Activated CD4-positive, alpha-beta T cell treated with anti-CD3 and anti-CD28 coated beads for 1 hour (primary cell): ENCODE results near the gene RNF169.

Source experiments
- DNase-seq: peaks from one replicate; pipeline ENCODE4 v3.0.0-alpha.2; 2020

RNF169 gene

GRCh38 chr11:74748211-74749126 is at the start of gene RNF169:
Gene RNF169, plus strand, starts transcription at chr11:74748849. Its CDS starts 32 bp downstream, at chr11:74748881.
- DNase-seq = peak; percentile 78

GRCh38 chr11:74699615-74700396 is 48.8 kb upstream of the RNF169 start:
- DNase-seq = no peak

- DNase-seq = no peak
Measured at GRCh38 chr11:74701351-74701750, 47.3 kb upstream of the RNF169 start.

GRCh38 chr11:74702383-74703007 is 46.2 kb upstream of the RNF169 start:
- DNase-seq = peak; percentile 31

- DNase-seq = no peak
Measured at GRCh38 chr11:74703211-74703610, 45.4 kb upstream of the RNF169 start.

GRCh38 chr11:74707182-74707581 is 41.5 kb upstream of the RNF169 start:
- no peak for DNase-seq

GRCh38 chr11:74707602-74708510 is 40.8 kb upstream of the RNF169 start:
- DNase-seq = no peak

- no peak for DNase-seq
Measured at GRCh38 chr11:74709175-74709574, 39.5 kb upstream of the RNF169 start.

- DNase-seq = no peak
Measured at GRCh38 chr11:74710281-74710938, 38.2 kb upstream of the RNF169 start.

GRCh38 chr11:74713686-74714085 is 35.0 kb upstream of the RNF169 start:
- no peak for DNase-seq

- no peak for DNase-seq
Measured at GRCh38 chr11:74714904-74715303, 33.7 kb upstream of the RNF169 start.

- DNase-seq = no peak
Measured at GRCh38 chr11:74717221-74717969, 31.3 kb upstream of the RNF169 start.

- no peak for DNase-seq
Measured at GRCh38 chr11:74719011-74719410, 29.6 kb upstream of the RNF169 start.

GRCh38 chr11:74720596-74721478 is 27.8 kb upstream of the RNF169 start:
- no peak for DNase-seq

GRCh38 chr11:74721479-74721835 is 27.2 kb upstream of the RNF169 start:
- no peak for DNase-seq

GRCh38 chr11:74723511-74723910 is 25.1 kb upstream of the RNF169 start:
- DNase-seq = no peak

- no peak for DNase-seq
Measured at GRCh38 chr11:74725701-74726100, 22.9 kb upstream of the RNF169 start.

GRCh38 chr11:74726547-74727182 is 22.0 kb upstream of the RNF169 start:
- DNase-seq = peak; percentile 28

GRCh38 chr11:74729397-74729796 is 19.3 kb upstream of the RNF169 start:
- no peak for DNase-seq
